Body of pancreas (tissue), 4 donors: Measurements from ENCODE around the gene LSG1.

ENCODE experiments used
- POLR2A ChIP-seq, 3 donors: fragments of 450-650 bp; IDR thresholded peaks; one replicate each; pipeline ENCODE4 v1.6.1; 2016; ENCODE audit warnings: antibody characterized with exemption in 3 of 3, mild to moderate bottlenecking in 2 of 3
- TF ChIP-seq, protein P1 (sequence below), 7 experiments: fragments of 450-650 bp in 4 of 7; fragments of 200-600 bp in 3 of 7; sonication (generic) in 3 of 7; IDR thresholded peaks; one replicate each; pipeline ENCODE4 v1.5.1; 2016 to 2019; ENCODE audit warnings: antibody characterized with exemption in 7 of 7

DNA sequence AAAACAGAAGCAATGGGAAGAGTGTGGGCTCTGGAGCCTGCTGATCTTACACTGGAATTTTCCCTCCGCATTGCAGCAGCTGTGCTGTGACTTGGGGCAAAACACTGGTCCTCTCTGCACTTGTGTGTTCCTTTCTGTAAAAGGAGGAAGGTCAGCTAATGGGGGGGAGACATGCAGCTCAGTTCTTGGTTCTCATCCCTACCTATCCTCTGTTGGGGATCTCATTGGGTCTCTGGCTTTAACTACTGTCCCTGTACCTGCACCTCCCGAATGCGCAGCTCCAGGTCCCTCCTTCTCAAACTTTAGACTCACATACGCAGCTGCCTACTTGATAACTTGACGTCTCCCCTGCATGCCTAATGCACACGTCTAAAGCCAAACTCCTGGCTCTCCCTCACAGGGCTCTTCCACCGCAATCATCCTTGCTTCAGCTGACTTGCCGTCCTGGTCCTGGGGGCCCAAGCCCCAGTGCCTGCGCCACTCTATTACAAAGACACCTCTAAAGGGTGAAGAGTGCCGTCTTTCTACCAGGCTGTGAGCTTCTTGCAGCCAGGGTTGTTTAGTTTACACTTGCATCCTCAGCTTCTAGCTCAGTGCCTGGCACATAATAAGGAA lies 32.9 kb downstream of the LSG1 start:
- TF ChIP-seq, protein P1, sequence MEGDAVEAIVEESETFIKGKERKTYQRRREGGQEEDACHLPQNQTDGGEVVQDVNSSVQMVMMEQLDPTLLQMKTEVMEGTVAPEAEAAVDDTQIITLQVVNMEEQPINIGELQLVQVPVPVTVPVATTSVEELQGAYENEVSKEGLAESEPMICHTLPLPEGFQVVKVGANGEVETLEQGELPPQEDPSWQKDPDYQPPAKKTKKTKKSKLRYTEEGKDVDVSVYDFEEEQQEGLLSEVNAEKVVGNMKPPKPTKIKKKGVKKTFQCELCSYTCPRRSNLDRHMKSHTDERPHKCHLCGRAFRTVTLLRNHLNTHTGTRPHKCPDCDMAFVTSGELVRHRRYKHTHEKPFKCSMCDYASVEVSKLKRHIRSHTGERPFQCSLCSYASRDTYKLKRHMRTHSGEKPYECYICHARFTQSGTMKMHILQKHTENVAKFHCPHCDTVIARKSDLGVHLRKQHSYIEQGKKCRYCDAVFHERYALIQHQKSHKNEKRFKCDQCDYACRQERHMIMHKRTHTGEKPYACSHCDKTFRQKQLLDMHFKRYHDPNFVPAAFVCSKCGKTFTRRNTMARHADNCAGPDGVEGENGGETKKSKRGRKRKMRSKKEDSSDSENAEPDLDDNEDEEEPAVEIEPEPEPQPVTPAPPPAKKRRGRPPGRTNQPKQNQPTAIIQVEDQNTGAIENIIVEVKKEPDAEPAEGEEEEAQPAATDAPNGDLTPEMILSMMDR (IDR thresholded peaks at IDR 0.05) = no peak
- no peak for TF ChIP-seq POLR2A (IDR thresholded peaks at IDR 0.05)
